GM19035 (cell line): ENCODE results near the gene NDUFC1.
A peak's percentile ranks its signal among the peaks of the same experiment; 100 is the strongest.
"Not testable (repeated sequence)": the region's sequence is repeated elsewhere in the genome, so short reads cannot be mapped to it uniquely, and the experiment has no call there.

Experiments
- ATAC-seq: cut with Tn5 transposase; IDR thresholded peaks from one replicate; pipeline ENCODE4 v1.9.1; 2021; ENCODE audit not compliant: unreplicated experiment

The NDUFC1 gene

GRCh38 chr4:139301821-139302611 is at the start of gene NDUFC1:
Gene NDUFC1, minus strand, starts transcription at chr4:139302477. Its CDS starts 6,679 bp downstream, at chr4:139295798.
- ATAC-seq = peak; percentile 38

- no peak for ATAC-seq
These were observed 35.3 kb upstream of the NDUFC1 start for GRCh38 chr4:139337612-139338011.

DNA sequence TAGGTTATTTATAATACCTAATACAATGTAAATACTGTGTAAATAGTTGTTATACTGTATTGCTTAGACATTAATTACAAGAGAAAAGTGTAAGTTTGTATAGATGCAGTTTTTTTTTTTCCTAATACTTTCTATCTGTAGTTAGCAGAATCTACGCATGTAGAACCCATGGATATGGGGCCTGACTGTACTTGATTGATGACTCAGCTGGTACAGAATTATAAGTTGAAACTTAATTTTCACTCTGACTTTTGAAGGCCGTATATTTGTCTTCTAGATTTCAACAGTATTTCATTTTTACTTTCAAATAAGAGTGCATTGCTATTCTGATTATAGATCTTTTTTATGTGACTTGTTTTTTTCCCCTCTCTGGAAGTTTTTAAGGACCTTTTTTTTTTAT is 30.8 kb upstream of the NDUFC1 start:
- no peak for ATAC-seq

GRCh38 chr4:139331185-139331584 is 28.9 kb upstream of the NDUFC1 start:
- ATAC-seq = no peak

DNA sequence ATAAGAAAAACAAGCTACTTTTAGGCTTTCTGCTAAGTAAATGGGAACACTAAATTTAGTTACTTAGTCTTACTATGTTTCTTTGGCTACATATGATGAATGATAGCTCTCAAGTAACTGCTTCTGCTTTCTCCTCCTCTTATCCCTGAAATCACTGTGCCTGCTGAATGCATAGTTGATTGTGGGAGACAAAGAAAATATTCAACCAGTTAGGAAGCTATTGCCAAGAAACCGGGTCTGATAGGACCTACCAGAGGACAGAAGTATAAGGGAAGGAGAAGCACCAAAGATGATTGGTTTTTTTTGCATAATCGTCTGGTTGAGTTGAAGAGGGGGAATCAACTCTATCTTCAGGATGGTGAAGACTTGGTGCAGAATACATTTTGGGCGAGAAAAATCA is 28.0 kb upstream of the NDUFC1 start:
- ATAC-seq = no peak

DNA sequence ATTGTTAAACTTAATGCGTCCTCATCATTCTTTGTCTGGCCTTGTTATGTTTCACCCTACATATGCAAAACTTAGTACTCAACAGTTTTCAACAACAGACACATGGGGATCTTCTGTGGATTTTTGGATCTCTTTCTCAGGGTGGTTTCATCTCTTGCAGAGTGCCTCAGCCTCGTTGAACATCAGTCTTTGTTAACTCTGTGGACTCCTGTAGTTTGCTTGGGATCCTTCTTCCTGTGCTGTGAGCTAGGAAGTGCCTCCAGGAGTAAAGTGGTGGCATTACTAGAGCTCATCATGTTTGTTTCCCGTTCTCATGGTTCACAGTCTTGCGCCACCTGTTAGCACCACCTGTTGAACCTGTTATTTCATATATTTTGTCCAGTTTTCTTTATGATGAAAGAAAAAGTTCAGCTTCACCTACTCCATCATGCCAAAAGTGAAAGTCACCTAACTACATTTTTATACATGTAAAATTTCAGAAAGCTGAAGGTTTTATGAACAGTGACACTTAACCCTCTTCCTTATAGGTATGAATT is 27.5 kb upstream of the NDUFC1 start:
- no peak for ATAC-seq

GRCh38 chr4:139324620-139325019 is 22.3 kb upstream of the NDUFC1 start:
- ATAC-seq = no peak

DNA sequence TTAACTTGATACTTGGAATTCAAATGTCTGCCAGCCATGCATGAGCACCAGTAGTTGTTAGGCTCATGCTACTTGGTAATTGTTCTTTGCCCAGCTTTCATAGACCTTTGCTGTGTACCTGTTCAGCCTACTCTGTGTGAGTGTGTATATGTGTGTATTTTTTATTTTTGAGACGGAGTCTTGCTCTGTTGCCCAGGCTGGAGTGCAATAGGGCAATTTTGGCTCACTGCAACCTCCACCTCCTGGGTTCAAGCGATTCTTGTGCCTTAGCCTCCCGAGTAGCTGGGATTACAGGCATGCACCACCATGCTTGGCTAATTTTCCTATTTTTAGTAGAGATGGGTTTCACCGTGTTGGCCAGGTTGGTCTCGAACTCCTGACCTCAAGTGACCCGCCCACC is 20.3 kb upstream of the NDUFC1 start:
- not testable (repeated sequence) for ATAC-seq

DNA sequence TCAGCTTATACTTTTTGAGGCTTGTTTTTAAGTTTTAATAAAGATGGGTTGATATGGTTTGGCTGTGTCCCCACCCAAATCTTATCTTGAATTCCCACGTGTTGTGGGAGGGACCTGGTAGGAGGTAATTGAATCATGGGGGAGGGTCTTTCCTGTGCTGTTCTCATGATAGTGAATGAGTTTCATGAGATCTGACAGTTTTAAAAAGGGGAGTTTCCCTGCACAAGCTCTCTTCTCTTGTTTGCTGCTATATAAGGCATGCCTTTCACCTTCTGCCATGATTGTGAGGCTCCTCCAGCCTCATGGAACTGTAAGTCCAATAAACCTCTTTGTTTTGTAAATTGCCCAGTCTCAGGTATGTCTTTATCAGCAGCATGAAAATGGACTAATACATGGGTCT is 19.8 kb upstream of the NDUFC1 start:
- ATAC-seq = not testable (repeated sequence)

GRCh38 chr4:139319571-139319970 is 17.3 kb upstream of the NDUFC1 start:
- no peak for ATAC-seq

DNA sequence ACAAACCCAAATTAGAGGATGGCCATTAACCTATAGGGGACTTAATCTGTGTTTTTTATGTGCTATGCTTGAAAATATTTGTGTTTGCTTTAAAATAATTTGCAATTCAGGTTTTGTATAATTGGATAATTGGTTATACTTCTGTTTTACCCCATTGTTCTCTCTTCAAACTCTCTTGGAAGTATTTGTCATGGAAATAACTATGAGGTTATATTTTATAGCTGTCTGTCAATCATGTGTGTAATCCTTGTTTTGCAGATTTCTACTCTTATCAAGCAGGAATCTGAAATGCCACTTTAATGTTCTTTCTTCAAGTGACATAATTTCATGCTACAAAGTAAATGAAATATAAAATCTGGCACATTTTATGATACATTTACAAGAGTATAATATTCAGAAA is 15.4 kb upstream of the NDUFC1 start:
- no peak for ATAC-seq

- no peak for ATAC-seq
These were observed 14.5 kb upstream of the NDUFC1 start for GRCh38 chr4:139316733-139317132.

DNA sequence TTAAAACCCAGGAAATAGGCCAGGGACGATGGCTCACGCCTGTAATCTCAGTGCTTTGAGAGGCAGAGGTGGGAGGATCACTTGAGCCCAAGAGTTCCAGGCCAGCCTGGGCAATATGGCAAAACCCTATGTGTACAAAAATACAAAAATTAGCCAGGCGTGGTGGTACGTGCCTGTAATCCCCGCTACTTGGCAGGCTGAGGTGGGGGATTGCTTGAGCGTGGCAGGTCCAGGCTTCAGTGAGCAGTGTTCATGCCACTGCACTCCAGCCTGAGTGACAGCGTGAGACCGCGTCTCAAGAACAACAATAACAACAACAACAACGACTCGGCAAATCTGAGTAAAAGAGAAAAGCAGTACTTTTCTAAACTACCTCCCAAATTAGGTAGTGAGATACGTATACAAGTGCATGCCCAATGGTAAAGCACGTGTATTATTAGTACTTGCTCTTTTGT is 13.0 kb upstream of the NDUFC1 start:
- ATAC-seq = peak; percentile 72

DNA sequence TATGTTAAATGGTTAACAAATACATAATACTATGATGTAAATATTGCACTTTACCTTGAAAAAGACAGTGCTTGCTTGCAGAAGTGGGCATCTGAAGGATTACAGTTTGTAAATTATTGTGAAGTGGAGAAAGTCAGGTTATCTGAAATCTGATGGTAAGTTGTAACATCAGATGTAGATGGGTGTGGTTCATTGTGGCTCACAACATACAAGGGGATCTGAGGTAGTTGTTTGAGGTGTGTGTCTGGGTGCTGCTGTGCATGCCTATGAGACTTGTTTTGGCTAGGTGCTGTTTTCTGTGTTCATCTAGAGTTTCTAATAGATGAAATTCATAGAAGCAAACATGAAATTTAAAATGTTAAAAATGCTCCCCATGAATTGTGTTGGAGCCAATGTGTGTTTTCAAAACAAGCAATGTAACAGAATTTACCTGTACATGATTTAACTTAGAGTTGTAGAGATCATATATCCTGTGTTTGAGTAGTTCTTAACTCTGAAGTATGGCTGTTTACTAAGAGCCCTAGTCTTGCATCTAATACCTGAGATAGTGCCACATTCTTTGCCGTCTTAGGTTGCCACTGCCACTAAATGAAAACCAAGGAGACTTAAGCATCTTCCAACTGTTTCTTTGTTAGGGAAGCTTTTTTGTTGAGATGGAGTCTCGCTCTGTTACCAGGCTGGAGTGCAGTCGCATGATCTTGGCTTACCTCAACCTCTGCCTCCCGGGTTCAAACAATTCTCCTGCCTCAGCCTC is 11.9 kb upstream of the NDUFC1 start:
- no peak for ATAC-seq

GRCh38 chr4:139313414-139313813 is 11.1 kb upstream of the NDUFC1 start:
- ATAC-seq = not testable (repeated sequence)

DNA sequence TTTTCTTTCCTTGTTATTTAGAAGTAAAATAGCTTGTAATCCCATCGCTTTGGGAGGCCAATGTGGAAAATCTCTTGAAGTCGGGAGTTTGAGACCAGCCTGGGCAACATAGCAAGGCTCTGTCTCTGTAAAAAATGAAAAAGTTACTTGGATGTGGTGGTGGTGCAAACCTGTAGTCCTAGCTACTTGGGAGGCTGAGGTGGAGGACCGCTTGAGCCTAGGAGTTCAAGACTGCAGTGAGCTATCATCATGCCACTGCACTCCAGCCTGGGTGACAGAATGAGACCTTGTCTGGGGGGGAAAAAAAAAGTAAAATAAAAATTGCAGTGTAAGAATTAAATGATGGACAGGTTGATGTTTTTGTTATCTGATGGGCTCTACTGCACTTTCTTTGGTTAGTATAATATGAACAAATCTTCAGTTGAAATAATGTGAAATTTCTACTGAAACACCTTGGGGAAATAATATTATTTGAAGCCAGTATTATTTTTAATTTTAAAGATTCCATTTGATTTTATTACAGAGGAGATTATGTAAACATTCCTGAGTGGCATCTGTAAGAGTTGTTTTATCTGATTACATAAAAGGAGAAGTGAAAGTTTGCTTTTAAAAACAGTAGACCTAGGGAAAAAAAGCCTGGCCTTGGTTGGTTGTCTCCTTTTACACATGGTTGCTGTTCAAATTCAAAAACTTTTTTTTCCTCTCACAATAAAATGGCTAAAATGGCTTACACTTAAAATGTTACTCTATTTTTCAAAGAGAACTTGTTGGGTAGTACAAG is 10.5 kb upstream of the NDUFC1 start:
- ATAC-seq = no peak

DNA sequence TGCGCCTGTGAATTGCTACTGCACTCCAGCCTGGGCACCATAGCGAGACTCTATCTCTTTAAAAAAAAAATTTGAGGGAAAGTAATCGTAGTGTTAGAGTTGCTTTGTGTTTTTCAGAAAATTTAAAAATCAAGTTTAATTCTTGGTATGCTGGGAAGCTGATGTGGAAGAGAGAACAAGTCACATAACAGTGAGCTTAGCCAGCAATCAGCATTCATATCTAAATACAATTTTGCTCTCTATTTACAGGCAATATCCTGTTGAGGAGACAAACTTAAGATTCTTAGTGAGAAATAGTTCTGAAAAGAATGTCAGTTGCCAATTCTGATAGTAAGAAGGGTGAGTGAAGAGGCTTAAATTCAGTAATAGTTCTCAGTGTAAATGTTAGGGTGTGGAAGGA is 9.6 kb upstream of the NDUFC1 start:
- no peak for ATAC-seq

DNA sequence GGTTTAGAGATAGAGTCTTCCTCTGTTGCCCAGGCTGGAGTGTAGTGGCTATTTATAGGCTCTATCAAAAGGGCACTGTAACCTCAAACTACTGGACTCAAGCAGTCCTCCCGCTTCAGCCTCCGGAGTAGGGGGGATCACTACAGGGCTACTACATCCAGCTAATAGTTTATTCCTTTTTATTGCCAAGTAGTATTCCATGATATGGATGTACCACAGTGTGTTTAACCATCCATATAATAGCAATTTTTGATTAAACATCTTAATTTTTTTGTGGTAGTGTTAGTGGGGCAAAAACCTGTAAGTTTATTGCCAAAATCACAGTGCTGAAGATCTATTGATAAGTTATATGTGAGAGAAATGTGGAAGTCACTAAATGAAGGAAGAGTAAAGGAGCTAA is 2.6 kb upstream of the NDUFC1 start:
- ATAC-seq = no peak

DNA sequence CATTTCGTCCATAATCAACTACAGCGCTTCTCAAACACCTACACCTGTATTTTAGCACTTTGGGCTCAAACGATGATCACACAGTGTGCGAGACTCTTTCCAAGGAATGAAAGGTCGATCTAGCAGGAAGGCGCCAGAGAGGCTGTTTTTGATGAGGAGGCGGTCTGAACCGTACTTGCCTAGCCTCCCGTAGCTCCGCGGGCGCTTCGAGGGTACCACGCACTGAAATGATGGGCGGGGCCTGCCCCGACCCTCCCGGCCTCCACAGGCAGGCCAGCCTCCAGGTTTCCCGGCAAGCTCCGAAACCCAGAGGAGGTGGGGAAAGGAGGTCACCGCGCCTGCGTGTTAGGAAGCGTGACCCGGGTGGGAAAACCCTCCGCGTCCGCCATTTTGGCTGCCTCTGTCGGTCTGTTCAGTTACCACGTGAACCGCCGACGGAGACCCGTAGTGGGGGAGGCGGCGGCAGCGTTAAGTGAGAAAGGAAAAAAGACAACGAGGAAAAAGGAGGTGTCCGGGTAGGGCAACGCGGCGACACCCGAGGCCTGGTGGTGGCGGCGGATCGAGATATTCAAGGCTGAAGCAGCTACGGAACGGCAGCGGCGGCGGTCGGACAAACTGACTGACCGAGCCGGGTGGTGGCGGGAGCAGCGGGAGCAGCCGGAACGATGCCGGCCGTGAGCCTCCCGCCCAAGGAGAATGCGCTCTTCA is 1.0 kb downstream of the NDUFC1 start, which contains the start of gene NAA15:
Gene NAA15, plus strand, starts transcription at position 393 of the 708 bp plus-strand sequence. Its CDS starts 273 bp downstream, at position 666.
- ATAC-seq = peak; percentile 86

DNA sequence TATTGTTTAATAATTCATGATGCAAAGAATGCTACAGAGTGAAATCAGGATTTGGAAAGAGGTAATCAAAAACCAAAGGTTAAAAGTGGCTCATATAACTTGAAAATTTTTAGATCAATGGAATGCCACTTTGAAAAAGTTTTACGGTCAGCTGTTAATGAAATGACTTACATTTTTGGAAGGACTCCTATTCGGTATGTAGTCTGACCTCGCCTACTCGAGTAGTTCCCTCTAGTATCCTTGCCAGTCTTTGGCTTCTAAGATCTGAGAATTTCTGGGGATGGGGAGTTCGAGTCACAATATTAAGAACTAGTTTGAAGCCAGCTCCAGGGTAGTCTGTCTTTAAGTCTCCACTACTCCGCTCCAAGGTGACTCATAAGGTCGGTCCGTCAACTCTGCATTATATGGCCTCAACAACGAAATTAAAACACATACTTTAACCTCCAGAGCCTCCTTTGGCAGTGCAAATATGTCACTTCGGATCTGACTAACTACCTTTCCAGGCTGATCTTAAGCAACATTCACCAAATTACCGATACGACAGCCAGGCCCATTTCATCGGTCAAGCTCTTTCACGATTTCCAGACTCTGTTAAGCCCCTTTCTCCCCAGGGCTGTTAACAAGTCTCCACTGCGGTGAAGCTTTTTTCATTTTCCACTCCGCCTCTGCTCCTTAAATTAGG is 1.7 kb downstream of the NDUFC1 start:
- ATAC-seq = peak; percentile 7
